BE2C (cell line): Measurements from ENCODE around the gene SLC2A13.

Experiments used
- DNase-seq: peaks from one replicate; pipeline ENCODE4 v3.0.0-alpha.2; 2020
- H3K27me3 ChIP-seq: fragments of 250-450 bp; sonication (Bioruptor Pico); 2 replicates; pipeline ENCODE4 v1.5.1; 2020; ENCODE audit warnings: mild to moderate bottlenecking
- H3K36me3 ChIP-seq: fragments of 250-450 bp; sonication (Bioruptor Pico); 2 replicates; pipeline ENCODE4 v1.5.1; 2020; ENCODE audit warnings: mild to moderate bottlenecking
- H3K4me1 ChIP-seq: fragments of 250-450 bp; sonication (Bioruptor Pico); 2 replicates; pipeline ENCODE4 v1.5.1; 2020
- H3K4me3 ChIP-seq: 2 replicates; pipeline ENCODE4 v1.5.1; 2011; ENCODE audit warnings: low read depth, low read length
- H3K9me3 ChIP-seq: fragments of 250-450 bp; sonication (Bioruptor Pico); 2 replicates; pipeline ENCODE4 v1.5.1; 2020
- CTCF ChIP-seq: IDR thresholded peaks from 2 replicates; pipeline ENCODE4 v1.5.1; 2012; ENCODE audit warnings: mild to moderate bottlenecking, low read depth, low read length

Gene SLC2A13

GRCh38 chr12:40017488-40017887 is 88.4 kb downstream of the SLC2A13 start:
- no peaks in the 10 kb centered on the region for H3K27me3 ChIP-seq
- no peaks in the 10 kb centered on the region for H3K9me3 ChIP-seq
- no peak overlapping the region for H3K4me3 ChIP-seq
- H3K36me3 ChIP-seq = no peaks in the 10 kb centered on the region
- TF ChIP-seq CTCF = no peak
- DNase-seq = no peak
- H3K4me1 ChIP-seq = no peaks in the 10 kb centered on the region

GRCh38 chr12:40016980-40017379 is 88.9 kb downstream of the SLC2A13 start:
- no peak for TF ChIP-seq CTCF
- no peaks in the 10 kb centered on the region for H3K9me3 ChIP-seq
- no peaks in the 10 kb centered on the region for H3K27me3 ChIP-seq
- no peak for DNase-seq
- H3K36me3 ChIP-seq = no peaks in the 10 kb centered on the region
- H3K4me1 ChIP-seq = no peaks in the 10 kb centered on the region
- H3K4me3 ChIP-seq = no peak overlapping the region

- no peak for TF ChIP-seq CTCF
- Histone ChIP-seq H3K36me3 (no peaks in the 10 kb centered on the region), H3K4me3 (no peak overlapping the region), H3K9me3 (no peaks in the 10 kb centered on the region), H3K27me3 (no peaks in the 10 kb centered on the region), H3K4me1 (no peaks in the 10 kb centered on the region)
- DNase-seq = no peak
Measured at GRCh38 chr12:40015881-40016280, 90.0 kb downstream of the SLC2A13 start.

- H3K4me3 ChIP-seq = no peak overlapping the region
- H3K4me1 ChIP-seq = no peaks in the 10 kb centered on the region
- H3K9me3 ChIP-seq = no peaks in the 10 kb centered on the region
- DNase-seq = no peak
- H3K36me3 ChIP-seq = no peaks in the 10 kb centered on the region
- H3K27me3 ChIP-seq = no peaks in the 10 kb centered on the region
- no peak for TF ChIP-seq CTCF
Measured at GRCh38 chr12:40015345-40015744, 90.5 kb downstream of the SLC2A13 start.

- DNase-seq = no peak
- TF ChIP-seq CTCF = no peak
- H3K36me3 ChIP-seq = no peaks in the 10 kb centered on the region
Measured at GRCh38 chr12:40013847-40014246, 92.0 kb downstream of the SLC2A13 start.

GRCh38 chr12:40013292-40013691 is 92.6 kb downstream of the SLC2A13 start:
- TF ChIP-seq CTCF = no peak
- H3K27me3 ChIP-seq = no peaks in the 10 kb centered on the region
- no peaks in the 10 kb centered on the region for H3K36me3 ChIP-seq
- no peak for DNase-seq
- H3K9me3 ChIP-seq = no peaks in the 10 kb centered on the region
- H3K4me3 ChIP-seq = no peak overlapping the region
- H3K4me1 ChIP-seq = no peaks in the 10 kb centered on the region

More at GRCh38 chr12:40013847-40014246, 92.0 kb downstream of the SLC2A13 start:
- Histone ChIP-seq H3K27me3 (no peaks in the 10 kb centered on the region), H3K4me3 (no peak overlapping the region), H3K9me3 (no peaks in the 10 kb centered on the region), H3K4me1 (no peaks in the 10 kb centered on the region)
